Measurements from ENCODE around the gene MGAT4B.

DNA sequence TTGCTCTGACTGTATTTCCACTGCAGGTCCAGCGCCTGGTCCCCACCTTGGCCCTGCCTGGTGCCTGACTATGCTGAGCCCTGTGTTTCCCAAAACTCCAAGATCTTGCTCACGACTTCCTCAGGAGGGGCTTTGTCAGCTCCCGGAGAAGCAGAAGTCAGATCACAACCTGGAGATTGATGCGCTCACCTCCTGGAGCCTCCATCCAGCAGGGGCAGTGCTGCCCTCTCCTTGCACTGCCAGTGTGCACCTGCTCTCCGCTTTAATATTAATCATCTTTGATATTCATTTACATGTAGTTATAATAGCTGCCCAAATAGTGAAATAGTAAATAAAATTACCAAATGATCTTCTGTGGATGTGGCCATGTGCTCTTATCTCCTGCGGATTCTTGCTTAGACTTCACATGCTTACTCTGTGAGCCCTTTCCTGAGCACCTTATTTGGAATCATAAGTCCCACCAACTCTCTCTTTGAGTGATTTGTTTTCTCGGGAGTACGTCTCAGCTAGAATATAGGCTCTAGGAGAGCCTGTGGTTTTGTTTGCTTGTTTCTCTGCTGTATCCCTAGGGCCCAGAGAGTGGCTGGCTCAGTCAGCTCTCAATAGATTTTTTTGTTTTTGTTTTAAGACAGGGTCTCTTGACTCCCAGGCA, 56.7 kb downstream of the MGAT4B start:
- TF ChIP-seq, protein P1, sequence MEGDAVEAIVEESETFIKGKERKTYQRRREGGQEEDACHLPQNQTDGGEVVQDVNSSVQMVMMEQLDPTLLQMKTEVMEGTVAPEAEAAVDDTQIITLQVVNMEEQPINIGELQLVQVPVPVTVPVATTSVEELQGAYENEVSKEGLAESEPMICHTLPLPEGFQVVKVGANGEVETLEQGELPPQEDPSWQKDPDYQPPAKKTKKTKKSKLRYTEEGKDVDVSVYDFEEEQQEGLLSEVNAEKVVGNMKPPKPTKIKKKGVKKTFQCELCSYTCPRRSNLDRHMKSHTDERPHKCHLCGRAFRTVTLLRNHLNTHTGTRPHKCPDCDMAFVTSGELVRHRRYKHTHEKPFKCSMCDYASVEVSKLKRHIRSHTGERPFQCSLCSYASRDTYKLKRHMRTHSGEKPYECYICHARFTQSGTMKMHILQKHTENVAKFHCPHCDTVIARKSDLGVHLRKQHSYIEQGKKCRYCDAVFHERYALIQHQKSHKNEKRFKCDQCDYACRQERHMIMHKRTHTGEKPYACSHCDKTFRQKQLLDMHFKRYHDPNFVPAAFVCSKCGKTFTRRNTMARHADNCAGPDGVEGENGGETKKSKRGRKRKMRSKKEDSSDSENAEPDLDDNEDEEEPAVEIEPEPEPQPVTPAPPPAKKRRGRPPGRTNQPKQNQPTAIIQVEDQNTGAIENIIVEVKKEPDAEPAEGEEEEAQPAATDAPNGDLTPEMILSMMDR (conservative IDR thresholded peaks at IDR 0.05): no peak
- TF ChIP-seq ZFX (IDR thresholded peaks at IDR 0.05): no peak
